Transverse colon (tissue), 4 donors: ENCODE results near the gene RPIA.

Experiments used
- CTCF ChIP-seq, 5 experiments: fragments of 200-600 bp in 3 of 5; fragments of 450-650 bp in 2 of 5; sonication (generic) in 3 of 5; IDR thresholded peaks; 1 replicate in 2 of 5; 2 replicates in 3 of 5; pipeline ENCODE4 v1.5.1; 2016 to 2017; ENCODE audit warnings: antibody characterized with exemption in 5 of 5, inconsistent platforms in 3 of 5, mild to moderate bottlenecking in 2 of 5, moderate library complexity in 1 of 5
- POLR2AphosphoS5 ChIP-seq, 3 donors: sonication (generic); formaldehyde crosslinking; IDR thresholded peaks; one replicate each; pipeline ENCODE4 v1.6.1; 2016; ENCODE audit warnings: antibody characterized with exemption in 3 of 3

- TF ChIP-seq CTCF (IDR thresholded peaks at IDR 0.05) (no peak), POLR2AphosphoS5 (IDR thresholded peaks at IDR 0.05) (no peak)
Measured at GRCh38 chr2:88735853-88736252, 44.4 kb downstream of the RPIA start.
